ENCODE data around the gene RGCC.

- no peak for TF ChIP-seq POLR2A (IDR thresholded peaks at IDR 0.05)
- TF ChIP-seq, protein P1, sequence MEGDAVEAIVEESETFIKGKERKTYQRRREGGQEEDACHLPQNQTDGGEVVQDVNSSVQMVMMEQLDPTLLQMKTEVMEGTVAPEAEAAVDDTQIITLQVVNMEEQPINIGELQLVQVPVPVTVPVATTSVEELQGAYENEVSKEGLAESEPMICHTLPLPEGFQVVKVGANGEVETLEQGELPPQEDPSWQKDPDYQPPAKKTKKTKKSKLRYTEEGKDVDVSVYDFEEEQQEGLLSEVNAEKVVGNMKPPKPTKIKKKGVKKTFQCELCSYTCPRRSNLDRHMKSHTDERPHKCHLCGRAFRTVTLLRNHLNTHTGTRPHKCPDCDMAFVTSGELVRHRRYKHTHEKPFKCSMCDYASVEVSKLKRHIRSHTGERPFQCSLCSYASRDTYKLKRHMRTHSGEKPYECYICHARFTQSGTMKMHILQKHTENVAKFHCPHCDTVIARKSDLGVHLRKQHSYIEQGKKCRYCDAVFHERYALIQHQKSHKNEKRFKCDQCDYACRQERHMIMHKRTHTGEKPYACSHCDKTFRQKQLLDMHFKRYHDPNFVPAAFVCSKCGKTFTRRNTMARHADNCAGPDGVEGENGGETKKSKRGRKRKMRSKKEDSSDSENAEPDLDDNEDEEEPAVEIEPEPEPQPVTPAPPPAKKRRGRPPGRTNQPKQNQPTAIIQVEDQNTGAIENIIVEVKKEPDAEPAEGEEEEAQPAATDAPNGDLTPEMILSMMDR (IDR thresholded peaks at IDR 0.05) = no peak
These were observed 48.0 kb downstream of the RGCC start for GRCh38 chr13:41505209-41505835.
